ENCODE data around the gene KLHL26.

Gene KLHL26

GRCh38 chr19:18683109-18683957, 46.5 kb downstream of the KLHL26 start, which contains the start of gene CRTC1:
Gene CRTC1 (plus strand): TSS chr19:18683680. CDS start chr19:18683703, 23 bp downstream.
- TF ChIP-seq CTCF (IDR thresholded peaks at IDR 0.05; ENCODE audit: borderline replicate concordance, insufficient read depth, low read depth, low read length): no peak
- H3K4me3 ChIP-seq (ENCODE audit: low read depth, low read length): peak within 1 kb of the TSS; percentile 75

GRCh38 chr19:18683958-18684641, 47.3 kb downstream of the KLHL26 start:
- peak overlapping the region; percentile 75 for H3K4me3 ChIP-seq (ENCODE audit: low read depth, low read length)
- no peak for TF ChIP-seq CTCF (IDR thresholded peaks at IDR 0.05; ENCODE audit: borderline replicate concordance, insufficient read depth, low read depth, low read length)

- no peak for TF ChIP-seq CTCF (IDR thresholded peaks at IDR 0.05; ENCODE audit: borderline replicate concordance, insufficient read depth, low read depth, low read length)
- H3K4me3 ChIP-seq (ENCODE audit: low read depth, low read length): no peak overlapping the region
Measured at GRCh38 chr19:18684642-18684993, 47.8 kb downstream of the KLHL26 start.

DNA sequence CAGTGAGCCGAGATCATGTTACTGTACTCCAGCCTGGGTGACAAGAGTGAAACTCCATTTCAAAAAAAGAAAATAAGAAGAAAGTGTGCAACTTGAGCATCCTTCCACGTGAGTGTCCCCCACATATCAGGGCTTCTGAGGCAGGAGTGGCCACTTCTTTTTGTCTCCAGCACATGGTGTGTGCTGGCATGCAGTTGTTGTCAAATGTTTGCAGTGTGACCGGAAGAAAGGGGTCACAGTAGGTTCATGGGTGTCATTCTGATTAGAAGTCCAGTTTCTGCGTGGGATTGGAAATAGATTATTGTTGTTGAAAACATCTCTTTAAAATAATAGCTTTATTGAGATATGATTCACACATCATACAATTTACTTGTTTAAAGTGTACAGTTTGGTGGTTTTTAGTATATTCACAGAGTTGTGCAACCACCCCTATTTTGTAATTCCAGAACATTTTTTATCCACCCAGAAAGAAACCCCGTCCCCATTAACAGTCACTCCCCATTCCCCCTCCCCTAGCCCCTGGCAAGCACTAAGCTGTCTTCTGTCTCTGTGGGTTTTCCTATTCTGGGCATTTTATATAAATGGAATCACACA, 48.9 kb downstream of the KLHL26 start:
- H3K4me3 ChIP-seq (ENCODE audit: low read depth, low read length): no peak overlapping the region
- TF ChIP-seq CTCF (IDR thresholded peaks at IDR 0.05; ENCODE audit: borderline replicate concordance, insufficient read depth, low read depth, low read length): no peak

DNA sequence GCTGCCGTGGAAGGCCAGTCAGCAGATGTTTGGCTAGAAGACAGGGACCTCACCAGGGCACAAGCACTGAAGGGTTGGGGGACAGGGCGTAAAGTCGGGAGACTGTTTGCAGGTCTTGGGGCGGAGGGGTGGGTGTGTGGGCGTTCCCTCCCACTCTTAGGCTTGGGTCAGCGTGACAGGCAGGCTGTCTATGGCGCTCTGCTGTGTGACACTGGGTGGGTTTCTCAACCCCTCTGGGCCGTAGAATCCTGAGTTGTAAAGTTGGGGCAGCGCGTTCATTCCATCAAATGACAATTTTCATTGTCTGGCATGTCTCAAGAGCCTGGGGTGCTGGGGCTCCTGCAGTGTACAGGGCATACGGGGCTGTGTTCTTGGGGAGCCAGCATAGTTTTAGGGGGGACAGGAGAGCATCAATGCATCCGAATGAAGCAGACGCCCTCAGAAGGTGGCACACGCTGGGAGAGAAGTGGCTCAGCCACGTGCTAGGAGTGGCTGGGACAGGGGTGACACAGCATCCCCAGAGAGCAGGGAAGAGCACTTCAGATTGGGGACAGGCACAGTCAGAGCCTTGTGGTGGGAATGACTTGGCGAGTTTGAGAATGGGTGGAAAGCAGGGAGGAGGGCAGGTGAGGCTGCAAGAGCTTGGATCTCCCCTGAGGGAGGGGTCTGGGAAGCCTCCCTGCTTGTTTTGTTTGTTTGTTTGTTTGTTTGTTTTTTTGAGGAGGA, 51.1 kb downstream of the KLHL26 start:
- no peak overlapping the region for H3K4me3 ChIP-seq (ENCODE audit: low read depth, low read length)
- TF ChIP-seq CTCF (IDR thresholded peaks at IDR 0.05; ENCODE audit: borderline replicate concordance, insufficient read depth, low read depth, low read length): no peak

- TF ChIP-seq CTCF (IDR thresholded peaks at IDR 0.05; ENCODE audit: borderline replicate concordance, insufficient read depth, low read depth, low read length): no peak
- H3K4me3 ChIP-seq (ENCODE audit: low read depth, low read length): no peak overlapping the region
Measured at GRCh38 chr19:18696023-18696422, 59.2 kb downstream of the KLHL26 start.

Measured in GM12875 (cell line).